Transverse colon (tissue), 4 donors: ENCODE results near the gene ING4. TPM values are rescaled to one million over a fixed set of nuclear protein-coding genes. Genes with fewer than 3 reads are reported as not detected.

Experiments used
- DNase-seq: peaks from one replicate; pipeline ENCODE4 v3.0.0-alpha.2; 2019
- H3K27ac ChIP-seq, 4 donors: fragments of 200-600 bp; sonication (generic); 2 replicates each; pipeline ENCODE4 v1.5.1; 2016 to 2018; ENCODE audit warnings: inconsistent platforms in 4 of 4
- H3K27me3 ChIP-seq: fragments of 200-600 bp; sonication (generic); 2 replicates; pipeline ENCODE4 v1.5.1; 2017; ENCODE audit warnings: inconsistent platforms
- H3K36me3 ChIP-seq, 4 donors: fragments of 200-600 bp; sonication (generic); 2 replicates each; pipeline ENCODE4 v1.5.1; 2017 to 2019; ENCODE audit warnings: inconsistent platforms in 4 of 4
- H3K4me1 ChIP-seq, 4 donors: fragments of 200-600 bp; sonication (generic); 2 replicates each; pipeline ENCODE4 v1.5.1; 2017 to 2020; ENCODE audit warnings: inconsistent platforms in 4 of 4
- H3K4me3 ChIP-seq, 4 donors: fragments of 200-600 bp; sonication (generic); 1 replicate in 1 of 4; 2 replicates in 3 of 4; pipeline versions ENCODE4 v1.5.1 to v1.6.1; 2017 to 2019; ENCODE audit warnings: inconsistent platforms in 4 of 4
- H3K9me3 ChIP-seq, 2 donors: fragments of 200-600 bp; sonication (generic); 2 replicates each; pipeline ENCODE4 v1.5.1; 2017 to 2019; ENCODE audit warnings: inconsistent platforms in 2 of 2
- EP300 ChIP-seq: sonication (generic); formaldehyde crosslinking; IDR thresholded peaks from one replicate; pipeline ENCODE4 v1.6.1; 2017; ENCODE audit warnings: antibody characterized with exemption, low read depth
- POLR2A ChIP-seq: fragments of 450-650 bp; IDR thresholded peaks from one replicate; pipeline ENCODE4 v1.6.1; 2016; ENCODE audit warnings: antibody characterized with exemption, mild to moderate bottlenecking, moderate library complexity
- POLR2AphosphoS5 ChIP-seq, 3 donors: sonication (generic); formaldehyde crosslinking; IDR thresholded peaks; one replicate each; pipeline ENCODE4 v1.6.1; 2016; ENCODE audit warnings: antibody characterized with exemption in 3 of 3
- WGBS, 2 donors: methylation state at CpG; one replicate each; pipeline ENCODE4 v1.1.5; 2018; ENCODE audit warnings: low coverage in 1 of 2; 5-methylcytosine and 5-hydroxymethylcytosine counted together
- in situ Hi-C, 4 donors: fragments of 200-750 bp; cut with MboI; loops; one replicate each; pipeline versions ENCODE4 v1.15.0 to v1.15.1; 2017; ENCODE audit warnings: low sequenced_read_pairs in 3 of 4, low pct_ligation_motif_present in 1 of 4, low pct_unique_long_range_greater_than_20kb in 1 of 4
- intact Hi-C: fragments of 100-400 bp; cut with DNase I; formaldehyde crosslinking; loops from one replicate; pipeline ENCODE4 v1.15.1; 2023; ENCODE audit warnings: low total_unique reads
- total RNA-seq, 4 donors: library from RNA; depleted of rRNA; stranded (reverse); fragments of >200 nt; gene quantifications; one replicate each; pipeline ENCODE4 v1.1.0, GENCODE V29; 2016
- TF ChIP-seq, protein P1 (sequence below), 5 experiments: fragments of 200-600 bp in 3 of 5; fragments of 450-650 bp in 2 of 5; sonication (generic) in 3 of 5; IDR thresholded peaks; 1 replicate in 2 of 5; 2 replicates in 3 of 5; pipeline ENCODE4 v1.5.1; 2016 to 2017; ENCODE audit warnings: antibody characterized with exemption in 5 of 5, inconsistent platforms in 3 of 5, mild to moderate bottlenecking in 2 of 5, moderate library complexity in 1 of 5

Gene ING4
- total RNA-seq, 4 donors from 2014 or later, result 41.8 to 165 (median 56.6) TPM

DNA sequence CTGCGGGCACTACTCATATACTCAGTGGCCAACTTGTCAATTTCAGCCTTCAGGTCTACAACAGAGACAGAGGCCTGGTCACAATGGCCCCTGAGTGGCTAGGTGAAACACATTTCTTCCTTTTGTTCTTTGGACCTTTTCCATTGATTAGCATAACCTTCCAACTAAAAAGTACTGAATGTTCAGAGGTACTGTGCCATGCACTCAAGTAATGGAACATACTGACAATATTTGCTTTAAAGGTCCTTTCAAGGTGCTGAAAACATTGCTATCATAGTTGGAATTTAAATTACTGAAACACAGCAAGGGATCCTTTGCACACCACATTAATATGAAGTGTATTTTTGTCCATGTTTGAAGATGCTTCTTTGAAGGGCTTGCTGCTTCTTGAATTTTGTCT lies 9.6 kb downstream of the ING4 start:
- Histone ChIP-seq H3K9me3 (no peaks in the 10 kb centered on the region), H3K4me1 (no peaks in the 10 kb centered on the region), H3K27me3 (no peaks in the 10 kb centered on the region), H3K36me3 (peaks cover 0 to 56% (median 27%) of the 10 kb centered on the region in 4 donors), H3K4me3 (no peak overlapping the region), H3K27ac (no peak overlapping the region)
- DNase-seq, result no peak
- in situ Hi-C loops, result no loop called here
- intact Hi-C loops, result no loop called here
- no peak for TF ChIP-seq POLR2AphosphoS5 (IDR thresholded peaks at IDR 0.05)
- TF ChIP-seq, protein P1, sequence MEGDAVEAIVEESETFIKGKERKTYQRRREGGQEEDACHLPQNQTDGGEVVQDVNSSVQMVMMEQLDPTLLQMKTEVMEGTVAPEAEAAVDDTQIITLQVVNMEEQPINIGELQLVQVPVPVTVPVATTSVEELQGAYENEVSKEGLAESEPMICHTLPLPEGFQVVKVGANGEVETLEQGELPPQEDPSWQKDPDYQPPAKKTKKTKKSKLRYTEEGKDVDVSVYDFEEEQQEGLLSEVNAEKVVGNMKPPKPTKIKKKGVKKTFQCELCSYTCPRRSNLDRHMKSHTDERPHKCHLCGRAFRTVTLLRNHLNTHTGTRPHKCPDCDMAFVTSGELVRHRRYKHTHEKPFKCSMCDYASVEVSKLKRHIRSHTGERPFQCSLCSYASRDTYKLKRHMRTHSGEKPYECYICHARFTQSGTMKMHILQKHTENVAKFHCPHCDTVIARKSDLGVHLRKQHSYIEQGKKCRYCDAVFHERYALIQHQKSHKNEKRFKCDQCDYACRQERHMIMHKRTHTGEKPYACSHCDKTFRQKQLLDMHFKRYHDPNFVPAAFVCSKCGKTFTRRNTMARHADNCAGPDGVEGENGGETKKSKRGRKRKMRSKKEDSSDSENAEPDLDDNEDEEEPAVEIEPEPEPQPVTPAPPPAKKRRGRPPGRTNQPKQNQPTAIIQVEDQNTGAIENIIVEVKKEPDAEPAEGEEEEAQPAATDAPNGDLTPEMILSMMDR (IDR thresholded peaks at IDR 0.05), result no peak
- no peak for TF ChIP-seq POLR2A
- no peak for TF ChIP-seq EP300
- WGBS, 2 donors, result 83 to 100% methylated on average over 1 of the region's 1 CpG

DNA sequence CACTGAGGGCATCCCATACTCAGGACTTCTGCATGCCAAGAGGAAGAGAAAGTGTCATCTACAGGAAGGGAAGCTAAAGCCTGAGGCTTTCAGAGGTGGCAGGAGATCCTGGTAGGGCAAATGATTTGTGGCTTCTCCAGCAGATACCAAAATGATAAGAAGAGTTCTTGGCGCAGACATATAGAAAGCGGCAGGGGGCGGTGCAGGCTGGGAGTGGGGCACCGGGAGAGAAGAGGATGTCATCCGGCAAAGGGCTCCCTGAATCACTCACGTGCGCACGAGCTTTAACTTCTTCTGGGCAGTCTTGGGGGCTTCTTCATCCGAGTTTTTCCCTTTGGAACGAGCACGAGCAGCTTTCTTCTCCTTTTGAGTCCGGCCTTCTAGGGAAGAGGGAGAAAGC lies 10.5 kb downstream of the ING4 start:
- no peak for DNase-seq
- WGBS, 2 donors, result 83 to 91% methylated on average over 12 of the region's 12 CpGs
- no peaks in the 10 kb centered on the region for H3K27me3 ChIP-seq
- in situ Hi-C loops, result no loop called here
- no peak overlapping the region for H3K27ac ChIP-seq
- TF ChIP-seq EP300, result no peak
- TF ChIP-seq, protein P1 (IDR thresholded peaks at IDR 0.05), result no peak
- TF ChIP-seq POLR2AphosphoS5 (IDR thresholded peaks at IDR 0.05), result no peak
- TF ChIP-seq POLR2A, result no peak
- intact Hi-C loops, result no loop called here
- no peak overlapping the region for H3K4me3 ChIP-seq
- peaks cover 0 to 56% (median 27%) of the 10 kb centered on the region in 4 donors for H3K36me3 ChIP-seq
- peaks cover 0 to 3% (median 0%) of the 10 kb centered on the region in 4 donors for H3K4me1 ChIP-seq
- no peaks in the 10 kb centered on the region for H3K9me3 ChIP-seq

DNA sequence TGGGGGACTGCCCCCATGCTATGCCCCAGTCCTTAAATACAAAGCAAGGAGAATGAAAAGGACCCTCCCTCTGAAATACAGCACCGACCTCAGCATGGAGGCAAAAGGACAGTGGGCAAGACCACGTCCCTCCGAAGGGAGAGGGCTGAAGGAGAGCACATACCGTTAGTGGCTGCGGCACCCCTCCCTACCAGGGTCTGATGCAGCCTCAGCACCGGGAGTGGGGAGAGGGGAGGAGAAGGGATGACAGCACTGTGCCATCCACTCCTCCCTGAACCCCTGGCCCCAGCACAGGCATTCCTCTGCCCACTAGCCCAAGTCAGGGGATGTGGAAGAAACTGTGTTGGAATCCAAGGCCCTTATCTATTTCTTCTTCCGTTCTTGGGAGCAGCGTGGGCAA lies 12.1 kb downstream of the ING4 start:
- TF ChIP-seq POLR2A (no peak), EP300 (no peak), POLR2AphosphoS5 (IDR thresholded peaks at IDR 0.05) (no peak)
- TF ChIP-seq, protein P1 (IDR thresholded peaks at IDR 0.05), result no peak
- Histone ChIP-seq H3K9me3 (no peaks in the 10 kb centered on the region), H3K27me3 (no peaks in the 10 kb centered on the region), H3K27ac (no peak overlapping the region), H3K36me3 (peaks cover 0 to 51% (median 25%) of the 10 kb centered on the region in 4 donors), H3K4me3 (no peak overlapping the region), H3K4me1 (peaks cover 0 to 13% (median 7%) of the 10 kb centered on the region in 4 donors)
- intact Hi-C loops (no loop called here), in situ Hi-C loops (no loop called here)
- DNase-seq, result no peak
- 80 to 83% methylated on average over 1 to 8 of the region's 8 CpGs for WGBS, 2 donors

DNA sequence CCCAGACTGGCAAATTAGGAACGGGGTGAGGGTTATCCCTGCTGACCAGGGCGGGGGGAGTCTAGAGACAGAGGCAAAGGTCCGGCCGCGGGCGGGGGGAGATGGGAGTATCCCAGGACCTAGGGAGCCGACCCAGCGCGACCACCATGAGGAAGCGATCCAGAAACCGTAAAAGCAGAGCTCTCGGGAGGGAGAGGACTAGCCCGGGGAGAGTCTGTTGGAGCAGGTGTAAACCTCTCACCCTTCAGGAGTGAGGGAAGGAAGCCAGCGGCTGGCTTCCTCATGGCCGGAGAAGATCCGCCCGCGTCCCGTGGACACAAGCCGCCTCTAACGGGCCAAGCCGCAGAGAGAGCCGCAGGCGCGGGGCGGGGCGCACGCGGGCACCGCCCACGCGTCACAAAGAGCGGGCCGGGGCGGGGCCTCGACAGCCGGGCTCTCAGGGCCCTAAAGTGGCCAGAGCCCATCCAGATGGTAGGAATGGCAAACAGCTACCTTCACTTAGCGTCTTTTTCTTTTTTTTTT lies 15.8 kb downstream of the ING4 start, which contains the start of gene ACRBP:
Gene ACRBP, minus strand, starts transcription at position 350 of the 522 bp plus-strand sequence. Its CDS starts 66 bp downstream, at position 284.
- peak; percentile 33 for TF ChIP-seq POLR2A
- TF ChIP-seq POLR2AphosphoS5 (IDR thresholded peaks at IDR 0.05), result peak; percentile 23 to 70 (median 56)
- TF ChIP-seq, protein P1 (IDR thresholded peaks at IDR 0.05), result no peak
- Histone ChIP-seq H3K4me3 (peak within 1 kb of the TSS; percentile 38 to 62 (median 49)), H3K27ac (peak within 1 kb of the TSS; percentile 43 to 81 (median 62)), H3K36me3 (peaks cover 0 to 25% (median 12%) of the 10 kb centered on the region in 4 donors), H3K27me3 (no peaks in the 10 kb centered on the region), H3K4me1 (peaks cover 0 to 19% (median 7%) of the 10 kb centered on the region in 4 donors), H3K9me3 (no peaks in the 10 kb centered on the region)
- peak; percentile 86 for DNase-seq
- 8 to 21% methylated on average over 5 to 38 of the region's 38 CpGs for WGBS, 2 donors
- in situ Hi-C loops, result no loop called here
- intact Hi-C loops, result no loop called here
